ENCODE data around the gene PKNOX2.

The PKNOX2 gene

DNA sequence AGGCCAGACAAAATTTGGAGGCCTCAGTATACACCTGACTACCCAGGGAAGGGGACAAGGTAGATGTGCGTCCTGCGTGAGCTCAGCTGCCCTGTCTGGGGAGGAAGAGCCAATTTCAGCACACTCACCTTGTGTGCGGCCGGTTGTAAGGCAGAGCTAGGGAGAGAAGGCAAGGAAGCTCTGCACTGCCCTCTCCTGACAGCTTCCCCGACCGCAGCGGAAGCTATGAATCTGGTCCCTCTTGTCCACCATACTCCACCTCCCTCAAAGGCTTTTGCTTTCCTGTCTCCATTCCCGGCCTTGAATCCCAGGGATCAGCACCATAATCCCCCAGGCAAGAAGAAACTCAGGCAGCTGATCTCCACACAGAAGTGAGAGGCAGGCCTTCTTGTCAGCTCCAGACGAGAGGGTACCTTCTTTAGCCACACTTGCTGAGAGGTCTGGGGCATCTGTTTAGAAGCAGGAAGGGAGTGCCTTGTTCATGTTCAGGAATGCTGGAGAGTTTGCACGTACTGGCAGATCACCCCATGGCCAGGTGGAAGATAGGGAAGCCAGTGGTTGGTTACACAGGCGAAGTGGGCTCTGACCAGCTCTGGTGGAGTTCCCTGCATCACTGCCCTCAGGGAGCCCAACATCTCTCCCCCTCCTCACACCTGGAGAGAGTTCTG lies 269.0 kb downstream of the PKNOX2 start:
- DNase-seq (ENCODE audit: low read depth): peak; percentile 24
- H3K4me3 ChIP-seq (ENCODE audit: low read depth, low read length): no peak overlapping the region

DNA sequence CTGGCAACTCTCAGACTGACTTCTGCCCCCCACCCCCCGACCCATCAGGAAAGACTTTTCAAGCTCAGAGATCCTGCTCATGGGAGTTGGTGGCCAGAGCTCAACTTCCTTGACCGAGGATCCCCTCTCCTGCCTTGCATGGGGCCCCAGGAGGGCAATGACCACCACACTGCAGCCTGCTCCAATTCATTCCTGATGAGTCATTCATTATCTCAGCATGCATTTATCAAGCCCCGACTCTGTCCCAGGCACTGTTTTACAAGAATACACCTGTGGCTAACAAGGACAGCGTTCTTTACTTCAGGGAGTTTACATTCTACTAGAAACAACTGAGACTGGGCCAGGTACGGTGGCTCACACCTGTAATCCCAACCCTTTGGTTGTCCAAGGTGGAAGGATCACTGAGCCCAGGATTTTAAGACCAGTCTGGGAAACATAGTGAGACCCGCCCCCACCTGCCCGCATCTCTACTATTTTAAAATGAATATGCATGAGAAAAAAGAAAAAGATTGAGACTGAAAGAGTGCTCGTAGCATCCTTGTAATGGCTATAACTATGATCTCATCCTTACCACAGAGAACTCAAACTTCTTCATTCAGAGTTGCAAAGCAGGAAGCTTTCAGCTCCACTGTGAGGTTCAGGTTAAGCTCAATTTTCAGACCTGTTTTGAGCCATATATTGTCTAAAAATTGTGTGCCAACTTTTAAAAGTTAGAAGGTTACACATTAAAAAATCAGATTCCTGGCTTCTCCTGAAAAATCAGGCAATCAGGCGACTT lies 271.1 kb downstream of the PKNOX2 start:
- no peak overlapping the region for H3K4me3 ChIP-seq (ENCODE audit: low read depth, low read length)
- DNase-seq (ENCODE audit: low read depth): no peak

DNA sequence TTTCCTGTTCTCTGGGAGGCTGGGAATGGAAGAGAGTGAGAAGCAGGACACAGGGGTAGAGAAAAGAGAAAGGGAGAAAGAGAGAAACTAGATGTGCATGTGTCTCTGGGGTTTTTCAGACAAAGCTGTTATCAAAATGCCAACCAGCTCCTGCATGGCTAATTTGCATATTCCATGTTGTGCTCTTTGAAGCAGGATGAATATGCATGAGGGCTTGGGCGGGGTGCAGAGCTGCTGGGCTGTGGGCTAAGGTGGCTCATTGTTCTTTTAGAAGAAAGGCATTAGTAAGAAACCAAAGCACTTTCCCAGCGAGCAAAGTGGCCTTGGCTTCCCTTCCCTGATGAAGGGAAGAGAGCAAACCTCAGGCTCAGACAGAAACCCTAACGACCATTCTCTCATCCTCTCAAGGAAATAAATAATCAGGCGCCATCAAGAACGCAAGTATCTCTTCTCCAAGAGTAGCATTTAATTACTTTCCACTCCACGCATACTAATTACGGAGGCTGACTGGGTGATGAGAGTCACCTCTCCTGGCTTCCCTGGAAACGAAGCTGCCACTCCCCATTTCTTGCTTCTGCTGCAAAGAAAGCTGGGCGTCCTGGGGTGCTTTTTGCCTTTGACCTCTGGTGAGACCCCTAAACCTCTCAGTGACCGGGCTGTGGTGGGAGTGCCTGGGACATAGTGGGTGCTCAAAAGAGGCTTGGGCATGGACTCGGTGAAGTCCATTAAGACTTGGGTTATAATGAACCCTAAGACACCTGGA lies 277.3 kb downstream of the PKNOX2 start:
- no peak overlapping the region for H3K4me3 ChIP-seq (ENCODE audit: low read depth, low read length)
- no peak for DNase-seq (ENCODE audit: low read depth)

DNA sequence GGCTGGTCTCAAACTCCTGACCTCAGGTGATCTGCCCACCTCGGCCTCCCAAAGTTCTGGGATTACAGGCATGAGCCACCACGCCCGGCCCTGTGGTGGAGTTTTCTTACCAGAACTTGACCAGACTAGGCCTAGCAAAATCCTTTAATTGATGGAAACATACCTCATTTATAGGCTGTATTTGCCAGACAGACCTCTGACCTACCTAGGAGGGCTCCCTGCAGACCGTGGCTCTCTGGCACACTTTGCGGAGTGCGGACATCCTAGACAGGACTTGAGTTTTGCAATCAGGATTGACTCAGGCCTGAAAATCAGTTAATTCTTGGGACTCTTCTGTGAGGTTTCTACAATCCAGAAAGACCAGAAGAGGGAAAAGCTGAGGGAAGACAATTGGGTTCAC lies 278.4 kb downstream of the PKNOX2 start:
- no peak for DNase-seq (ENCODE audit: low read depth)
- no peak overlapping the region for H3K4me3 ChIP-seq (ENCODE audit: low read depth, low read length)

DNA sequence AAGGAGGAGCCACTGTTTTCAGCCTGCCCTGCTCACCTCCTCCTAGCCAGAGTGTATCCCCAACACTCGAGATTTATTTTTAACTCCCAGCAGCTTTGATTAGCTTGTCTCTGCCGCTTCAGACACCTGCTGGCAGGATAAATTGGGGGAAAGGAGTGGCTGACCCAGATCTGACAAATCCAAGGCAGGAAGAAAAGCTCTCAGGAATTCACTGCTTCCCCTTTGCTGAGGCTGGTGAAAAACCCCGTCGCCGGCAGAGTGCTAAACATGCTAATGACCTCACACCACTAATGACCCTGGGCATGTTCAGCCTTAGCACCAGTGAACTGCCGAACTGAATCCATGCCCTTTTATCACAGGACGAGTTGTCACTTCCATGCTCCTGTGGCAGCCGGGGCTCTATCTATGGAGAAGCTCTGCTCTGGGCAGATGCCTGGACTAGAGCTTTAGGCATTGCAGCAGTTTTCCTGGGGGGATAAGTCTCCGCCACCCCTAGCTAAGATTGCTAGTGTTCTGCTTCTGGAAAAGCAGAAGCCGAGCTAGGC lies 279.3 kb downstream of the PKNOX2 start:
- H3K4me3 ChIP-seq (ENCODE audit: low read depth, low read length): no peak overlapping the region
- no peak for DNase-seq (ENCODE audit: low read depth)

DNA sequence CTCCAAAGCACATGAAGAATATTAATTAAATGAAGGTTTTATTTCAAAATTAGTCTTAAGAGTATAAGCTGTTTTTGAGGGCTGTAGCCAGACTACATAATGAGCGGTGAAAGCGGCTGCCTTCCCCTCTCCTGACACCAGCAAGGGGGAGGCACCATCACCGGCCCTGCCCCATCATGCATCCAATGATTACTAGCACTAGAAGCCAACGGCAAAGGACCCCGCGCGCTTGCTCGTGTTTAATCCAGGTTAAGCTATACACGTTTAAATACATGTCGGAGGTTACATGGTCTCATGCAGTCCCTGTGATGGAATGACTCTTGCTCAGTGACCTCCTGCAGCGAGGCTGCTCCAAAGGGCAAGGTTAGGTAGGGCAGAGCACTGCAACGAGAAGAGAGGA lies 281.2 kb downstream of the PKNOX2 start:
- H3K4me3 ChIP-seq (ENCODE audit: low read depth, low read length): no peak overlapping the region

DNA sequence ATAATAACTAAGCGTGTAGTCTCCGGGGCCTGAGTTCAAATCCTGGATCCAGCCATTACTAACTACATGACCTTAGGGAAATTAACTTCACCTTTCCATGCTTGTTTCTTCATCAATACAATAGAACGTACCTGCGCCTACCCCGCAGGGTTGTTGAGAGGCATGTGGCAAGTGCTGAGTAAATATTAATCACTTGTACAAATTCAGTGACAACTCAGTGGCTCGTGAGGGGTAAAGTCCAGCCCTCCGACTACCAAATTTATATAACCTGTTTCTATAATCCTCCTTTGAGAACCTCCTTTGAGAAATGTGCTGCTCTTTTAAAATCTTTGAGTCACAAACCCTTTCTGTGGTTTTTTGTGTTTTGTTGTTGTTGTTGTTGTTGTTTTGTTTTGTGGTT lies 281.7 kb downstream of the PKNOX2 start:
- no peak overlapping the region for H3K4me3 ChIP-seq (ENCODE audit: low read depth, low read length)
- no peak for DNase-seq (ENCODE audit: low read depth)

More for the DNA sequence above, 281.2 kb downstream of the PKNOX2 start:
- no peak for DNase-seq (ENCODE audit: low read depth)

DNA sequence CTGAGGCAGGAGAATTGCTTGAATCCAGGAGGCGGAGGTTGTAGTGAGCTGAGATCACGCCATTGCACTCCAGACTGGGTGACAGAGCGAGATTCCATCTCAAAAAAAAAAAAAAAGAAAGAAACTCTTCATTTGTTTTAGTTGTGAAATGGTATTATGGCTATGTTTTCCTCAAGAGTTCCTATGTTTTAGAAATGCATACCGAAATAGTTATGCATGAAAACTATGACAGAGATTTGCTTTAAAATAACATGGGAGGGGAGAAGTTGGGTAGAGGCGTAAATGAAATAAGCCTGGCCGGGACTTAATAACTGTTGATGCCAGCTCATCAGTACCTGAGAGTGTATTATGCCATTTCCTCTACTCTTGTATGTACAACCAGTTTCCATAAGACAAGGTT lies 283.2 kb downstream of the PKNOX2 start:
- DNase-seq (ENCODE audit: low read depth): no peak
- H3K4me3 ChIP-seq (ENCODE audit: low read depth, low read length): no peak overlapping the region

DNA sequence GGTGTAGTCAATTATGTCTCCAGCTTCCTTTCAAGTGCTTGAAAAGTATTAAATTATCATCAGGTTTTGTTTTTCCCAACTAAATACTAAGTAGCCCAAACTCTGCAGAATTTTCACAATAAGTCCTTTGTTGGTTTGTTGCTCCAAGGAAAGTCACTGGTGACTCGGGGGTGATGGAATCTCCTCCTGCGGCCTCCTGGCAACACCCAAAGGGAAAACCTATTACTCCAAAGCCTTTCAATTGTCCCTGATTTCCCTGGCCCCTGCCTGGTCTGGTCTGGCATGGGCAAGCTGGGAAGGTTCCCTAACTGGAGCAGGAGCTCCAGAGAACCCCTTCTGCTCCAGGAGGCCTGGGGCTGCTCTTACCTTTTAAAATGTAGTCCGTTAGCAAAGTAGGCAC lies 283.6 kb downstream of the PKNOX2 start:
- no peak overlapping the region for H3K4me3 ChIP-seq (ENCODE audit: low read depth, low read length)
- DNase-seq (ENCODE audit: low read depth): no peak

DNA sequence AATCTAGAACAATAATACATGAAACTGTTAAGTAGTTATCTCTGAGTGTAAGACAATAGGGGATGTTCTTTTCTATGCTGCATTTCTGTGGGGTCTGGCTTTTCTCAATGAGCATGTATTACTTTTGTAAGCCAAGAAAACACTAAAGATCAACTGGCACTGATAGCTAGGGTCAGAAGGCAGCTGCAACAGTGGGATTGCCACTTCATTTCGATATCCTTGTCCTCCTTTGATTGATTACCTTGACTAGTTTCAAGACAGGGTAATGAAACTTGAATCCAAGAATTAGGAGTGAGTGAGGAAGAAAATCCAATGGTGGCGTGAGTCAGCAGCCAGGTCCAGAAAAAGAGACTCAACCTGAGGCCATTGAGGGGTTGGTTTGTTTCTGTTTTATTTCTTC lies 285.0 kb downstream of the PKNOX2 start:
- no peak overlapping the region for H3K4me3 ChIP-seq (ENCODE audit: low read depth, low read length)
- DNase-seq (ENCODE audit: low read depth): no peak

DNA sequence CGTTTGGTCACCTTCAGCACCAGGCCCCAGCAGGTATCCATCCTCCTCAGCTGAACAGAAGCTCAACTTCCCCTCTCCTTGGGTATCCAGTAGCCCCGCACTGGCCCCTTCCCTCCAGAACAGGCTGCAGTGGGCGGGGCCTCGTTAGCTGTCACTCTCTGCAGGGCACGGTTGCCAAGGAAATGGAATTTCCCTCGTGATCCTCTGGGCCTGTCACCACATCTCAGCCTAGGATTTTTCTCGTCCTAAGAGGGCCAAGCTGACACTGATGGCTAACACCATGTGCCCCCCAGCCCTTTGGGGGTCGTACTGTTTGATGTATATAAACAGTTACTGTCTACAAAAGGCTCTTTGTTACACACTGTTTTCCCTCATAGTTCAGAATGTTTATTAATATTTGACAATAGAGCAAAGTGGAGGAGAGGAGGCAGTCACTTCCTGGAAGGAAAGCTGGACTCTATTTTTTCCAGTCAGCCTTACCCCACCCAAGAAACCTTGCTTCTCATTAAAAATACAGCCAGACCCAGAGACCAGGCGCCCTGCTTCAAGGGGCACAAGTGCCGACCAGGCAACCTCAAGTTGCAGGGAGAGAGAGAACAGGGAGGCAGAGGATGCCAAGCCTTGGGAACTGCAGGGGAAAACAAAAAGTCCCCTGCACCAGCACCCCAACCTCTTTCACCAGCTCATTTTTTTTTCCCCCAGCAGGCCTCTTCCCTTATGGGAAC lies 287.0 kb downstream of the PKNOX2 start:
- H3K4me3 ChIP-seq (ENCODE audit: low read depth, low read length): no peak overlapping the region
- no peak for DNase-seq (ENCODE audit: low read depth)

DNA sequence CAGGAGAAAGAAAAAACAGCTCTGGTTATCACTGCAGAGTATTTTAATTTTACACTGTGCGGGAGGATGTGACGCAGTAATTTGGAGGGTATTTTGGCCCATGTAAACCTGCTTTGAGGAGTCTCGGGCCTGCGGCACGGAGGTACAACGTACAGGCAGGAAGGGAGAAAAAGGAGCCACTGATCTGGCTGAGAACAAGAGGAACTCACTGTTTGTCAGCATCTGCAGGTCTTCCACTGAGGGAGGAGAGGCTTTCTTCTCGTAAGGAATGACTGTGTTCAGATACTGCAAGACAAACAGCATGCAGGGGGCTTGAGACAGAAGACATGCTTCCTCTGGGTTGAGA lies 287.5 kb downstream of the PKNOX2 start:
- DNase-seq (ENCODE audit: low read depth): no peak
- no peak overlapping the region for H3K4me3 ChIP-seq (ENCODE audit: low read depth, low read length)

DNA sequence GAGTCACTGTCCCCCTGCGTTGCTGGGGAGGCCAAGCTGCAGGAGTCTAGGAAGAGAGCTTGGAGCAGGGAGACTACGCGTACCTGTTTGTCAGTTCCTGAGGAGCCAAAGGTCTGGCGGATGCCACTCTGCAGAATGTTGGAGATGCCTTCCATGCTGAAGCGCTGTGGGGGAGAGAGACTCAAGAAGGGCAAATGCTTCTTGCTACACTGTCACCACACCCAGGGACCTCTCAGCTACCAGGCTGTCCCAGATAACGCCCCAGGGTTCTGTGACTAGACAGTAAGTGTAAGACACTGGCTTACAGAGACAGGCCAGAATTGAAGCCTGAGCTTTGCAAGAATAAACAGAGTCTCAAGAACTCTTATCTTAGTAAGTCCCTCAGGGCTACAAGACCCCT lies 289.5 kb downstream of the PKNOX2 start:
- no peak overlapping the region for H3K4me3 ChIP-seq (ENCODE audit: low read depth, low read length)
- no peak for DNase-seq (ENCODE audit: low read depth)

DNA sequence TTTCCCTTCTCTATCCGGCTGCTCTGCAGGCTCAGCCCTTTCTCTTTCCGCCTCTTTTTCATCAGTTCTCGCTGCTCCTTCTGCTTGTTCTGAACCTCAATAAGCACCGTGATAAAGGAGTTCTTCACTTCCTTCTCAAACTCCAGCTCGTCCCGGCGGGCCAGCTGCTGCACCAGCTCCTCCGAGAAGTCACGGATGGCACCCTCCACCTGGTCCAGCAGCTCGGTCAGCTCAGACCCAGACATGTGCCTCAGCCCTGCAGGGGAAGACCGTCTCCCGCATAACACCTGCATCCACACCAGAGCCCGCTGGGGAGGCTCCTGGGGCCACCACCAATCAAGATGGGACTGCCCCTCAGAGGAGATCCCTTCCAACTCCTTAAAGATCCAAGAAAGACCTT lies 291.3 kb downstream of the PKNOX2 start:
- no peak for DNase-seq (ENCODE audit: low read depth)
- H3K4me3 ChIP-seq (ENCODE audit: low read depth, low read length): no peak overlapping the region

DNA sequence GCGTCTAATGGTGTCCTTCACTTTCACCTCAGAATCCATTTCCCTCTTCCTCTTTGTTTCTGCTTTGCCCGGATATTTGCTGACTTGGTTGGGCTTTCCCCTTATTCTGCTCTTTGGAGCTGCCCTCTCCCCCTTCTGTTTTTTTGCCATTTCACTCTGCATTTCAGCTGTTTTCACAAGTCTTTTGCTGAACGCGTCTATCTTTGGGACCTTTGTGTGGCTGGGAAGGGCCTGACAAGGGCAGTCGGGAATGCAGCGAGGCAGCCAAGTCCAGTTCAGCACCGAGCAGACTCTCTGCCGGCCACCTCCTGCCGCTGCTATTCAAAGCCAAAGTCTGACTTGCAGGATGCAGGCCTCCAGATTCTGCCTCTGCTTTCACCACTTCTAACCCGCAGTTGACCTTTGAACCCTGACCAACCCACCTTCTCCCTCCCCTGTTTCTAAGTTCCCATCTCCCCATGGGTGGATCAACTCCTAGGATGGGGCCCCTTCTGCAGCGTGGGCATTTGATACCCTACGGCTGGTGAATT lies 293.3 kb downstream of the PKNOX2 start:
- no peak overlapping the region for H3K4me3 ChIP-seq (ENCODE audit: low read depth, low read length)
- peak; percentile 48 for DNase-seq (ENCODE audit: low read depth)

DNA sequence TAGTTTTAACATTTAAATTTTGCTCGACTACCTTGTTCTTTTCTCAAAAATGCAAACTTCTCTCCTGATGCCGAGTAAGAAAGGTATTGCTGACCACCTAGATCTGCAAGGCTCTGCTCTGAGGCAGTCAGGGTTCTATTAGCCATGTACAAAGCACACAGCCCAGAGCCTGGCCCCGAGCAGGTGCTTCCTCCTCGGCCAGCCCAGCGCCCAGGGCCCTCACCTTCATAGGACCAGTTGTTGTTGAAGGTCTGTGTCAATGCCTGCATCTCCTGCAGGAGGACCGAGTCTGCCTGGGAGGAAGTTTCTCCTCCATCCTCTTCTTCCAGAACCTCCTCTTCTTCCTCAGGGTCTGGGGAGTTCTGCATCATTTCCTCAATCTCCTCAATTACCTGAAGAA lies 295.7 kb downstream of the PKNOX2 start:
- no peak overlapping the region for H3K4me3 ChIP-seq (ENCODE audit: low read depth, low read length)
- no peak for DNase-seq (ENCODE audit: low read depth)

DNA sequence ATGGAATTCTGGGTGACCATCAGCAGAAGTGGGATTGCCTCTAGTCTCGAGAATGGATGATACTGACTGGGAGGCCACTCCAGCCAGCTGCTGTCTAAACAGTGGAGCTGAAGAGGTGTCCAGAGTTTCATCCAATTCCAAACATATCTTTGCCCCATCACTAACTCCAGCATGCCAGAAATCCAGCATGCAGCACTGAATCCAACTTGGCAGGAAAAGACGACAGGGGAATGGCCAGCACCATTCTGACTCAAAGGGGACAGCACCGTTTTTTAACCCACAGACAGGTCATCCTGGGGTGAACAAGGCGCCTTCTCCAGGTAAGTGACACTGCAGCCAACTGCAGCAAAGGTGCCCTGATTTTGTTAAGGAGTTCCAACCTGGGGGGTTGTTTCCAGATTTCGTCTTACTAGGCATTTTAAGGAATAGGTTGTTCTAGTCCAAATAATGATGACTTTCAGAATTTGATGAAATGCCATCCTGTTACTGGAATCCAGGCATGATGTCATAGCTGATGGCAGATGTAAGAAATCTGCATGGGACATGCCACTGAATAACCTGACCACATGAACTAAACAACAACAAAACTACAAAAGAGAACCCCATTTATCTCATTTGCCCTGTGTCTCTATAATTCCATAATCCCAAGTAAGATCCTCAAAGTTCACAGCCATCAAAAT lies 299.2 kb downstream of the PKNOX2 start:
- H3K4me3 ChIP-seq (ENCODE audit: low read depth, low read length): no peak overlapping the region
- DNase-seq (ENCODE audit: low read depth): no peak

DNA sequence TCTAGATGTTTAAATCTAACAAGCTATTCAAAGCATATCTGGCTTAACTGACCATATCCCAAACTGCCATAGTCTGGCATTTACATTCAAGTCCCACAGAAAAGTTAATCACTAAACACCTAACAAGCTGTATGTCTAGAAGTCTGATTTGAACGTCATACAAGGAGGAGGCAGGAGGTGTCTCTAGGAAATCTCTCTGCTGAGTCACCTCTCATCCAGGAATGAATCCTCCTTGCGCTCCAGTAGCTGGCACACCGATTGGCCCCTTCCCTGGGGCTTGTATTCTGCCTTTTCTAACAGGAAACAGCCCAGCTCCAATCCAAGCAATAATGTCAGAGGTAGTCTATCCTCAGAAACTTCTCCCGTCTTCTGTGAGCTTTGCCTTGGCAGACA lies 299.7 kb downstream of the PKNOX2 start:
- peak; percentile 11 for DNase-seq (ENCODE audit: low read depth)
- H3K4me3 ChIP-seq (ENCODE audit: low read depth, low read length): no peak overlapping the region

DNA sequence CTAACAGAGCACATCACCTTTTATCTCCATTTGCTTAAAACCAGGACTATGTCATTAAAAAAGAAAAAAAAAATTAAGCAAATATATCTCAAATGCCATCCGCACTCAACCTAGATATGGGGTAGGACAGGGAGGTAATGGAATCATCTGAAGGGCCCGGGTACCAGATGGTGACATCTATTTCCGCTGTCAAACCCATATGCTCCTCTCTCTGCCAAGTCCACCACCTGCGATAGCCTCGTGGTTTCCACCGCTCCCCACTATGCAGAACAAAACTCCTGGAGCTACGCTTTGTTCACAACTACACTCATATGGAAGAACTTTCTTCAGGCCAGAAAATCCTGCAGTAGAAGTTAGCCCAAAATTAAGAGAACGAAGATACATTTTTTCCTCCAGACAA lies 300.1 kb downstream of the PKNOX2 start:
- DNase-seq (ENCODE audit: low read depth): no peak
- no peak overlapping the region for H3K4me3 ChIP-seq (ENCODE audit: low read depth, low read length)
